H1 (cell line): Measurements from ENCODE around the gene HM13. TPM values are rescaled to one million over a fixed set of nuclear protein-coding genes. Genes with fewer than 3 reads are reported as not detected.

ENCODE experiments used
- TBP ChIP-seq: IDR thresholded peaks from 2 replicates; pipeline ENCODE4 v1.6.1; 2011; ENCODE audit warnings: low read depth, low read length, improper control_type of control experiment
- TCF12 ChIP-seq: IDR thresholded peaks from 2 replicates; pipeline ENCODE4 v1.6.1; 2011; ENCODE audit warnings: low read depth, mild to moderate bottlenecking, low read length
- polyA plus RNA-seq, 7 experiments: library from polyadenylated mRNA; depleted of rRNA in 3 of 7; stranded (reverse) in 5 of 7; unstranded in 2 of 7; fragments of >200 nt in 5 of 7; fragments of 200-250 nt in 2 of 7; gene quantifications; 1 replicate in 5 of 7; 2 replicates in 1 of 7; 4 replicates in 1 of 7; pipeline versions ENCODE4 v1.2.1 to v1.2.3, GENCODE V29; 2011 to 2013; ENCODE audit warnings: missing spikeins in 2 of 7, mixed read lengths in 2 of 7
- total RNA-seq: library from RNA; stranded (reverse); fragmentation: NEBNext Ultra II Directional; extraction: Animal tissue kit (Norgen Biotek cat#: 25700); gene quantifications from 2 replicates; pipeline ENCODE4 v1.2.1, GENCODE V29; 2021

Gene HM13
- total and polyA plus RNA-seq, 2 of the 8 experiments (the other 6 are each of a cell fraction or from before 2014, with no cell fraction given): 118 to 183 TPM

DNA sequence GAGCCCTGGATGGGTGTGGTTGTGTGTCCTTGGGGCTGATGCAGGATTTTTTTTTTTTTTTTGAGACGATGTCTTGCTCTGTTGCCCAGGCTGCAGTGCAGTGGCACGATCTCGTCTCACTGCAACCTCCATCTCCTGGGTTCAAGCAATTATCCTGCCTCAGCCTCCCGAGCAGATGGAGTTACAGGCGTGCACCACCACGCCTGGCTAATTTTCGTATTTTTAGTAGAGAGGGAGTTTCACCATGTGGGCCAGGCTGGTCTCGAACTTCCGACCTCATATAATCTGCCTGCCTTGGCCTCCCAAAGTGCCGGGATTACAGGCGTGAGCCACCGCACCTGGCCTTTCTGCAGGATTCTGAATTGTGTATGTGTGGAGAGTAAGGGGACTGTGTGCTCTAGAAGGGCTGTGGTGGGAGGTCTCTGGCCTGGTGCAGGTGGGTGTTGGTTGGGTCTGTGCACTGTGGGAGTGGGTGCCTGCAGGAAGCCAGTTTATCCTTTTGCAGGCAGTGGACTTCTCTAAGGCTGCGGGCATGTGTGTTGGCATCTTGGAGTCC is 79.8 kb downstream of the HM13 start (continued):
- TF ChIP-seq TCF12 (no peak), TBP (no peak)
